GM19193 (cell line): ENCODE measurements around the gene CCL27.

Experiments
- POLR2A ChIP-seq: IDR thresholded peaks from 4 replicates; pipeline ENCODE4 v1.6.1; 2011; ENCODE audit not compliant: insufficient read depth, insufficient read length; ENCODE audit errors: extremely low read depth

CCL27 gene

GRCh38 chr9:34688329-34689115, 26.1 kb upstream of the CCL27 start:
- TF ChIP-seq POLR2A: no peak

- TF ChIP-seq POLR2A: no peak
Observed at GRCh38 chr9:34687276-34688030, 25.0 kb upstream of the CCL27 start.

GRCh38 chr9:34686732-34687131, 24.3 kb upstream of the CCL27 start:
- TF ChIP-seq POLR2A: no peak

DNA sequence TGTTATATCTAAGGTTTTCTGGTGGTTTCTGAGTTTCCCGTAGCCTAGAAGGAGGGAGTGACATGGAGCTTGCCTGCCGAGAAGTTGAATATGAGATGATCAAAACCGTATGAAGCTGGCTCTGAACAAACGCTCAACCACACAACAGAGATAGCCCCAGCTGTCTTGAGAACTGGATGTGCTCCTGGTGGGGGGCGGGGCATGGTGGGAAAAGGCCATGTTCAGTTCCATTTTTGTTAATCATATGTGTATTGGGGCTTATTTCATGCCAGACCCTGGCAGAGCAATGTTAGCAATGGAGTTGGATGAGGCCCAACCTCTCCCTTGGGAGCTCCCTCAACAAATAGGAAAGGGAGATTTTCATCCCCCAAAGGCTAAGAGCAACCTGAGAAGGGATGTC, 23.8 kb upstream of the CCL27 start:
- no peak for TF ChIP-seq POLR2A

DNA sequence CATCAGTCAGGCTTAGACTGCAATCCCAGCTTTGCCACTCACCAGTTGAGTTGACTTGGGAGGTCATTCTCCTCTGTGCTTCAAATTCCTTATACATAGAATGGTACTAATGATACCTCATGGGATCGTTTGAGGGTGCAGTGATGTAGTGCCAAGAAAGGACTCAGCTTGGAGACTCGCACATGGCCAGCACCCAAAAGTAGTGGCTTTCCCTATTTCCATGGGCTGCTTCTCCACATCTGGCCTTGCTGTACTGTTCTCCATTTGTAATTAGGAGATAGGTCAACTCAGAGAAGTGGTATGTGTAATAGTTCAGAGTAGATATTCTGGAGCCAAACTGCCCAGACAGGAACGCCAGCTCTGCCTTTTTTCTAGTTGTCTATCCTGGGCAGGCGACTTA, 23.1 kb upstream of the CCL27 start:
- no peak for TF ChIP-seq POLR2A

- TF ChIP-seq POLR2A: no peak
Observed at GRCh38 chr9:34684816-34685215, 22.4 kb upstream of the CCL27 start.

- TF ChIP-seq POLR2A: no peak
Observed at GRCh38 chr9:34684145-34684544, 21.7 kb upstream of the CCL27 start.

- no peak for TF ChIP-seq POLR2A
Observed at GRCh38 chr9:34675869-34676268, 13.4 kb upstream of the CCL27 start.

GRCh38 chr9:34675048-34675714, 12.7 kb upstream of the CCL27 start:
- TF ChIP-seq POLR2A: no peak

DNA sequence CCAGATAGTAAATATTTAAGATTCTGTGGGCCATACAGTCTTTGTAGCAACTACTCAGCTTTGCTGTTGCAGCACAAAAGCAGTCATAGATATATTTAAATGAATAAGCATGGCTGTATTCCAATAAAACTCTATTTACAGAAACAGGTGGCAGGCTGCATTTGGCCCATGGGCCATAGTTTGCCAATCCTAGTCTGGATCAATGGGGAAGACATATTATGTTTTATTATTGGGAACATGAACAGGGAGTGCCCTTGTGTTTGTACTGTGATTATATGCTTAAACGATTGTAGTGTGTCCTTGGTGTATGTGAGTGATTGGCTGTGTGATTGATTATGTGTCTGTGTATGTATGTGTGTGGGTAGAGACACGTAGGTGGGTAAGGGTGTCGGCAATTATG, 12.0 kb upstream of the CCL27 start:
- TF ChIP-seq POLR2A: no peak

DNA sequence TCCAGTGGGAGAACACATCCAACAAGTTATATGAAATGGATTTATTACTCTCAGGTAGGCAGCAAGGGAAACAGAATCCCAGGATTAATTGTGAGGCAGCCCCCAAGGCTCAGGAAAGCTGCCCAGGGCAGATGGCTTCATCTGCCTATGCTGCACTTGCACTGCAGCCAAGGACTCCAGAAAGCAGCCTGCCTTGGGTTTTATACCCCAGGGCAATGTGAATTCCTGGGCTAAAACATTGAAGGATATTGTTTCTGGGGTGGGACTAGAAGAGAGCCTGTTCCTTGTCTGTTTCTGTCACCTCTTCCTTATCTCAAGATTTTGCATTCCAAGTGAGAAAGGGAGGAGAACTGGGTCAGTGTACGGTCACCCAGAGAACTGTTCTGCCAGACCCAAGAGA, 8.8 kb upstream of the CCL27 start:
- TF ChIP-seq POLR2A: no peak

DNA sequence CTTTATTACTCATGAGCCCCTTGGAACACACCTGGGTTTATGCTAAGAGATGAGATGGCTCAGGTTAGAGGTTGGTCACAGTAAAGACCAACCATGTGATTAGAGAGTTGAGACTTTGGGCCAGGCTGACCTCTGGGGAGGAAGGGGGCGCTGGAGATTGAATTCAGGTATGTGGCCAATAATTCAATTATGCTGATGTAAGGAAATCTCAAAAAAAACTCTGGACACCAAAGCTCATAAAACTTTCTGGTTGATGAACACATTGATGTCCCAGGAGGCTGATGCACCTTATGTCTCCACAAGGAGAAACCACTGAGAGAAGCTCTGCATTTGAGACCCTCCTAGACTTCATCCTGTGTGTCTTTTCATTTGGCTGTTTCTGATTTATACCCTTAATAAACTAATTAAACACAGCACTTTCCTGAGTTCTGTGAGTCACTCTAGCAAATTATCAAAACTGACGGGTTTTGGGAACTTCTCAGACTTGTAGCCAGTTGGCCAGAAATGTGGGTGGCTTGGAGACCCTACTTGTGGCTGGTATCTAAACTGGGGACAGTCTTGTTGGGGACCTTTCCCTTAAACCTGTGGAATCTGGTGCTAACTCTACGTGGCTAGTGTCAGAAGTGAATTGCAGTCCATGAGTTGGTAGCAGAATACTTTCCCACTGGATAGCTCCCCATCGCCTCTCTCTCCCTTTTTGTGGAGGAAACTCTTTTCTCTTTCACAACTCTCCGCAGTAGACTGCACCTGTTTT, 7.5 kb upstream of the CCL27 start:
- TF ChIP-seq POLR2A: no peak

DNA sequence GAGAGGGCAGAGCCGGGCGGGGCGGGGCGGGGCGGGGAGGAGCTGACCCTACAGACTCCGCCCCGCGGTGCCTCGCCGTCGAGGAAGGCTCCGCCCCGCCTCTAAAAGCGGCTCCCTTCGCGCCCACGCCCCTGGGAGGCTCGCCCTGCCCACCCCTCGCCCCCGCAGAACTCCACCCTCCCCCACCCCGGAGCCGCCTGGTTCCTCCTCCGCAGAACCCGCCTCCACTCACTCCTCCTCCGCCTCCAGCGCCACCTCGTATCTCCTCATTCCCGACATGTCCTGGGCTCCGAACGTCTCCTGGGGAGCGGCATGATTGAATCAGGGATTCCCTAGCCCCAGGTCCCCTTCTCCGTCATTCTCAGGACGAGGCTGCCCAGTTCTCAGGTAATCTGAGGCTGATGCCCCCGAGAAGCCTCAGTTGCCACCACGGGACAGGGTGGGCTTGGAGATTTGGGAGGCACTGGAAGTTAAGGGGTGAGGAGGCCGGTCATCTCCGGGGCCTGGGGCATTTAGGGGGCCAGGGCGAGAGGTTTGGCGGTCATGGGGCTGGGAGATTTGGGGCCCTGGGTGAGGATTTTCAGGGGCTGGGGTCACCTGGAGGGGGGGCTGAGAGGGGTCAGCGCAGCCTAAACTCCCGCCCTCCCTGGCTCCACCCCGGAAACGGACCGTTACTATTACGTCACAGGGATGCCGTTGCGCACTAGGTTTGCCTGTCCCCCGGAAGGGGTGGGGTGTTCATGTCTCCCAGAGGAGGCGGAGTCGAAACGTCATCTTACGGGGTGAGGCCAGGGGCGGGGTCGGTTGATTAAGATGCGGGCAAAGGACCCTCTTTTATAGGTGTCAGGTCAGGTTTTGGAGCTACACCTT, 3.2 kb upstream of the CCL27 start:
- TF ChIP-seq POLR2A: peak; percentile 13

DNA sequence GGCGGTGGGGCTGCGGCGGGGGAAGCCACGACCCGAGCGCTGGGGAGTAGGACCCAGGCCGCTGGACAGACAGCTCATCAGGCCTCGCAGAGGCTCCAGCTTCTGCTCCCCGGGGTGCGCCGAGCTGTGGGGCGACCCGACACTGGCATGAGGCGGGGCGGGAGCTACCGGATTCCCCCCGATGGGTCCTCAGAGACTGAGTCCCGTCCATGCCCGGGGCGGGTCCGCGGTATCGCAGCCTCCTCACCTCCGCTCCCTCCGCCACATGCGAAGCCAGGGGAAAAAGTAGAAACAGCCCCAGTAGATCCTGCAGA, 2.6 kb upstream of the CCL27 start:
- TF ChIP-seq POLR2A: no peak
